HCT116 (cell line): Measurements from ENCODE around the gene FRMPD1. TPM values are rescaled to one million over a fixed set of nuclear protein-coding genes. Genes with fewer than 3 reads are reported as not detected.
A peak's percentile ranks its signal among the peaks of the same experiment; 100 is the strongest.

ENCODE experiments used
- ATAC-seq: fragments of 200-7000 bp; cut with Tn5 transposase; 2 replicates; pipeline ENCODE4 v1.9.1; 2020; ENCODE audit warnings: mild to moderate bottlenecking, moderate library complexity
- Bru-seq: library from RNA; stranded (reverse); fragments of 400-500 nt; gene quantifications from one replicate; lab custom pipeline; 2021; lab: Mats Ljungman, UMichigan
- BruChase-seq, 2 experiments: library from RNA; stranded (reverse); fragments of 400-500 nt; gene quantifications; one replicate each; lab custom pipeline; 2021; lab: Mats Ljungman, UMichigan
- BruUV-seq: library from RNA; stranded (reverse); fragments of 400-500 nt; replicated peaks from 2 replicates; lab custom pipeline; 2021; lab: Mats Ljungman, UMichigan
- CTCF ChIA-PET: fragments of 300-600 bp; sonication (Branson Sonifier 250); formaldehyde crosslinking; loops from one replicate; lab custom pipeline; 2021; ENCODE audit warnings: antibody characterized with exemption; lab: Charles Lee
- POLR2A ChIA-PET: fragments of 300-600, 350-600 bp; sonication (Branson Sonifier 250); formaldehyde crosslinking; loops from one replicate; lab custom pipeline; 2021; ENCODE audit warnings: antibody characterized with exemption; lab: Charles Lee
- RAD21 ChIA-PET, 2 experiments: fragments of 300-600 bp; sonication (Branson Sonifier 250); formaldehyde crosslinking; loops; one replicate each; lab custom pipeline; 2023; ENCODE audit warnings: low total read pairs in 2 of 2; ENCODE audit not compliant: uncharacterized antibody in 2 of 2, unreplicated experiment in 2 of 2, low non-redundant PET in 1 of 2; lab: Charles Lee
- DNase-seq: peaks from one replicate; pipeline ENCODE4 v3.0.0-alpha.2; 2010; ENCODE audit warnings: low read depth, low spot score
- H2AFZ ChIP-seq: fragments of 200-600 bp; shearing (Covaris generic), sonication (generic); 2 replicates; pipeline ENCODE4 v1.6.1; 2017; ENCODE audit warnings: low read depth, mixed run types, mixed read lengths, antibody characterized with exemption, low read length; ENCODE audit not compliant: poor library complexity, severe bottlenecking
- H3K27ac ChIP-seq: 2 replicates; pipeline ENCODE4 v1.5.1; 2012; ENCODE audit warnings: low read depth, low read length
- H3K27me3 ChIP-seq: fragments of 200-600 bp; sonication (generic); 2 replicates; pipeline ENCODE4 v1.6.1; 2016; ENCODE audit warnings: mixed run types, low read length, mixed read lengths; ENCODE audit not compliant: insufficient read depth
- H3K36me3 ChIP-seq, 2 experiments: fragments of 200-500 bp in 1 of 2; fragments of 200-600 bp in 1 of 2; sonication (Bioruptor generic) in 1 of 2; sonication (generic) in 1 of 2; 2 replicates each; pipeline versions ENCODE4 v1.5.1 to v1.6.1; 2014 to 2016; ENCODE audit warnings: low read length in 2 of 2, inconsistent platforms in 1 of 2, mixed read lengths in 1 of 2, mixed run types in 1 of 2; ENCODE audit not compliant: insufficient read depth in 2 of 2, control insufficient read depth in 1 of 2
- H3K4me1 ChIP-seq, 2 experiments: fragments of 200-600 bp in 1 of 2; sonication (generic) in 1 of 2; 2 replicates each; pipeline versions ENCODE4 v1.5.1 to v1.6.1; 2012 to 2017; ENCODE audit warnings: low read length in 2 of 2, inconsistent platforms in 1 of 2, mild to moderate bottlenecking in 1 of 2, mixed read lengths in 1 of 2, mixed run types in 1 of 2, moderate library complexity in 1 of 2; ENCODE audit not compliant: insufficient read depth in 2 of 2, control insufficient read depth in 1 of 2
- H3K4me2 ChIP-seq: fragments of 200-600 bp; sonication (generic); 2 replicates; pipeline ENCODE4 v1.6.1; 2017; ENCODE audit warnings: mixed run types, low read length, mixed read lengths
- H3K4me3 ChIP-seq, 2 experiments: fragments of 200-600 bp in 1 of 2; sonication (generic) in 1 of 2; replicated peaks in 1 of 2; 2 replicates each; pipeline ENCODE4 v1.5.1; 2011 to 2016; ENCODE audit warnings: low read length in 2 of 2, control low read depth in 1 of 2, low read depth in 1 of 2, mild to moderate bottlenecking in 1 of 2, mixed read lengths in 1 of 2, mixed run types in 1 of 2
- H3K79me2 ChIP-seq: fragments of 200-600 bp; sonication (generic); 2 replicates; pipeline ENCODE4 v1.6.1; 2017; ENCODE audit warnings: mild to moderate bottlenecking, mixed run types, low read length, moderate library complexity, mixed read lengths; ENCODE audit not compliant: insufficient read depth
- H3K9ac ChIP-seq: fragments of 200-600 bp; sonication (generic); 2 replicates; pipeline ENCODE4 v1.6.1; 2016; ENCODE audit warnings: low read length, mixed read lengths
- H3K9me2 ChIP-seq: fragments of 200-600 bp; sonication (generic), shearing (Covaris generic); 2 replicates; pipeline ENCODE4 v1.6.1; 2017; ENCODE audit warnings: mixed run types, mild to moderate bottlenecking, moderate library complexity; ENCODE audit not compliant: insufficient read depth
- H3K9me3 ChIP-seq, 2 experiments: fragments of 200-500 bp in 1 of 2; fragments of 200-600 bp in 1 of 2; sonication (Bioruptor generic) in 1 of 2; sonication (generic) in 1 of 2; 2 replicates each; pipeline ENCODE4 v1.6.1; 2014 to 2017; ENCODE audit warnings: low read length in 2 of 2, mixed read lengths in 2 of 2, inconsistent platforms in 1 of 2, low read depth in 1 of 2, mild to moderate bottlenecking in 1 of 2, mixed run types in 1 of 2, moderate library complexity in 1 of 2; ENCODE audit not compliant: control insufficient read depth in 1 of 2, insufficient read depth in 1 of 2
- H4K20me1 ChIP-seq: fragments of 200-600 bp; sonication (generic), shearing (Covaris generic); 2 replicates; pipeline ENCODE4 v1.6.1; 2017; ENCODE audit warnings: mixed run types, mild to moderate bottlenecking, moderate library complexity; ENCODE audit not compliant: insufficient read depth
- ATF3 ChIP-seq: IDR thresholded peaks from 2 replicates; pipeline ENCODE4 v1.6.1; 2012
- CBX3 ChIP-seq: IDR thresholded peaks from 2 replicates; pipeline ENCODE4 v1.6.1; 2012; ENCODE audit warnings: low read depth
- CEBPB ChIP-seq: IDR thresholded peaks from 2 replicates; pipeline ENCODE4 v1.6.1; 2012; ENCODE audit warnings: low read depth
- CTCF ChIP-seq, 3 experiments: fragments of 200-600 bp in 1 of 3; sonication (generic) in 1 of 3; IDR thresholded peaks in 2 of 3; conservative IDR thresholded peaks in 1 of 3; 2 replicates each; pipeline ENCODE4 v1.5.1; 2012 to 2017; ENCODE audit warnings: low read depth in 2 of 3, low read length in 2 of 3, antibody characterized with exemption in 1 of 3, borderline replicate concordance in 1 of 3, control low read depth in 1 of 3, mild to moderate bottlenecking in 1 of 3, mixed read lengths in 1 of 3, mixed run types in 1 of 3, moderate library complexity in 1 of 3; ENCODE audit not compliant: insufficient read depth in 1 of 3
- EGR1 ChIP-seq: IDR thresholded peaks from 2 replicates; pipeline ENCODE4 v1.6.1; 2012; ENCODE audit warnings: low read depth
- EZH2 ChIP-seq: fragments of 200-600 bp; sonication (generic); IDR thresholded peaks from 2 replicates; pipeline ENCODE4 v1.6.1; 2017; ENCODE audit warnings: antibody characterized with exemption, mixed run types
- EZH2phosphoT487 ChIP-seq: fragments of 200-600 bp; IDR thresholded peaks from 2 replicates; pipeline ENCODE4 v1.6.1; 2018; ENCODE audit warnings: antibody characterized with exemption, borderline replicate concordance
- JUND ChIP-seq: IDR thresholded peaks from 2 replicates; pipeline ENCODE4 v1.6.1; 2012
- POLR2A ChIP-seq: IDR thresholded peaks from 2 replicates; pipeline ENCODE4 v1.7.0; 2011; ENCODE audit warnings: borderline replicate concordance; ENCODE audit not compliant: insufficient read depth, insufficient read length; ENCODE audit errors: extremely low read depth
- REST ChIP-seq: IDR thresholded peaks from 2 replicates; pipeline ENCODE4 v1.6.1; 2012; ENCODE audit warnings: low read depth
- SIN3A ChIP-seq: IDR thresholded peaks from 2 replicates; pipeline ENCODE4 v1.6.1; 2012; ENCODE audit warnings: low read depth
- YY1 ChIP-seq: IDR thresholded peaks from 2 replicates; pipeline ENCODE4 v1.6.1; 2011; ENCODE audit warnings: low read length, low read depth, moderate library complexity, mild to moderate bottlenecking; ENCODE audit not compliant: insufficient replicate concordance; ENCODE audit errors: extremely low read depth
- ZBTB33 ChIP-seq: IDR thresholded peaks from 2 replicates; pipeline ENCODE4 v1.6.1; 2011; ENCODE audit warnings: mild to moderate bottlenecking, low read length, moderate library complexity; ENCODE audit not compliant: insufficient replicate concordance; ENCODE audit errors: extremely low read depth
- ZFX ChIP-seq: fragments of 450-650 bp; IDR thresholded peaks from 2 replicates; pipeline ENCODE4 v1.6.1; 2017
- ZNF274 ChIP-seq: fragments of 200-500 bp; sonication (Bioruptor generic); IDR thresholded peaks from 2 replicates; pipeline ENCODE4 v1.6.1; 2014; ENCODE audit warnings: mild to moderate bottlenecking, low read depth, low read length, inconsistent platforms
- intact Hi-C: fragments of 100-400 bp; cut with micrococcal nuclease; formaldehyde crosslinking; loops from 2 replicates; pipeline ENCODE4 v1.10.0; 2022
- long read RNA-seq: library from polyadenylated mRNA; unstranded; transcript quantifications from one replicate; pipeline ENCODE4 v2.0.0, GENCODE V29; 2021; ENCODE audit not compliant: unreplicated experiment
- polyA plus RNA-seq: library from polyadenylated mRNA; unstranded; fragments of >200 nt; gene quantifications from 2 replicates; pipeline ENCODE4 v1.2.1, GENCODE V29; 2012; ENCODE audit warnings: missing spikeins
- total RNA-seq: library from RNA; stranded (reverse); gene quantifications from one replicate; pipeline ENCODE4 v1.2.1, GENCODE V29; 2021; ENCODE audit not compliant: unreplicated experiment

Gene FRMPD1
- 0.52 TPM for total RNA-seq
- 0.12 and 0.26 TPM in 2 replicates for polyA plus RNA-seq
- percentile 18 among the genes with signal in this experiment for Bru-seq, nascent RNA
- BruChase-seq, experiment 1, labeled RNA remaining after a 6-hour chase = percentile 10 among the genes with signal in this experiment
- BruChase-seq, experiment 2, labeled RNA remaining after a 2-hour chase = percentile 18 among the genes with signal in this experiment
- long read RNA-seq = 0 reads

- H3K27ac ChIP-seq = no peak within 1 kb of the TSS; the same call in 1 of the 2 replicates
- ChIA-PET POLR2A (no interaction called here), RAD21 (no interaction called here), CTCF (no interaction called here)
- H3K4me3 ChIP-seq = peak within 1 kb of the TSS; percentile 45 to 60
- peak within 1 kb of the TSS; percentile 80 for H2AFZ ChIP-seq
- no peaks in the 10 kb centered on the region for H3K36me3 ChIP-seq
- ATAC-seq (peak; percentile 98), DNase-seq (no peak)
- H3K9me3 ChIP-seq = no peaks in the 10 kb centered on the region
- H3K27me3 ChIP-seq = peaks cover 29% of the 10 kb centered on the region
- no peaks in the 10 kb centered on the region for H4K20me1 ChIP-seq
- TF ChIP-seq CBX3 = no peak
- no peak for TF ChIP-seq JUND
- no peak for TF ChIP-seq EZH2phosphoT487
- no peak for TF ChIP-seq REST
- no peak for TF ChIP-seq SIN3A
- TF ChIP-seq EZH2 = no peak; the same call in 1 of the 2 replicates
- TF ChIP-seq EGR1 = no peak
- no peak for TF ChIP-seq ATF3
- TF ChIP-seq CEBPB = no peak
- no peak for TF ChIP-seq POLR2A
- TF ChIP-seq ZFX = no peak
- no peak for TF ChIP-seq ZBTB33
- TF ChIP-seq YY1 = no peak
- TF ChIP-seq ZNF274 = no peak
- no peak for TF ChIP-seq CTCF (IDR thresholded peaks at IDR 0.05 in 2 of 3, conservative IDR thresholded peaks at IDR 0.05 in 1 of 3; ENCODE audit: borderline replicate concordance in 1 of 3, insufficient read depth in 1 of 3, low read depth in 2 of 3, low read length in 2 of 3)
- H3K9ac ChIP-seq = 0 out of 2 replicates have a peak within 1 kb of the TSS, but pooled peaks have one; percentile 11
- H3K79me2 ChIP-seq = no peaks in the 10 kb centered on the region
- H3K4me1 ChIP-seq = peaks cover 0 to 10% of the 10 kb centered on the region in 2 experiments; a peak in 2 of 4 replicates
- no peaks in the 10 kb centered on the region for H3K9me2 ChIP-seq
- intact Hi-C loops = no loop called here
- no TSS peak for BruUV-seq
- peak within 1 kb of the TSS; percentile 95 for H3K4me2 ChIP-seq
Measured at GRCh38 chr9:37650873-37651768, at the start of gene FRMPD1. FRMPD1 (plus strand) TSS chr9:37650954; CDS start chr9:37692642, 41,688 bp downstream.
